ENCODE results near the gene C1QTNF1. TPM values are rescaled to one million over a fixed set of nuclear protein-coding genes. Genes with fewer than 3 reads are reported as not detected.

The C1QTNF1 gene
- total RNA-seq, 3 donors from 2014 or later (not counting 1 experiment from before 2014, with no cell fraction given) = 0.20 to 0.28 TPM; not detected in 1

DNA sequence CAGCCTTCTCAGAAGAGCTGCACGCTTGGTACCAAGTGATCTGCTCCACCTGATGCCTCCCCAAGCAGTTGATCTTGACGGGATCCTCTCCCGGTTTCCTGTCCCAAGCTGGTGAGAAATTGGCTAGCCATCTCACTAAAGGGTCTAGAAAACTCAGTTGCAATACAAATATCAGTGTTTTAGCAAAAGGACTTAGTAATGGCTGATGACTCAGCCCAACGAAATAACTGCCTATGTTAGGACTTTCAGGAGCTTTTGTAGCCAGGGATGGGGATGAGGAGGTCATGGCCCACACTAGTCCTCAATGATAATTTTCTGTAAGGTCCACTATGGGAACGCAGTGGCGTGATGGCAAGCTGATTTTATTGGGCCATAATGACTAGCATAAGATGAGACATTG lies 27.3 kb downstream of the C1QTNF1 start:
- DNase-seq (no peak), ATAC-seq (no peak)
- Histone ChIP-seq H3K27me3 (ENCODE audit: control insufficient read depth, insufficient read depth, low read length) (no peaks in the 10 kb centered on the region), H3K4me3 (ENCODE audit: low read length) (no peak overlapping the region), H3K9me3 (ENCODE audit: control insufficient read depth, insufficient read depth, low read length) (peaks cover 2% of the 10 kb centered on the region), H3K27ac (ENCODE audit: low read length) (no peak overlapping the region), H3K36me3 (ENCODE audit: control insufficient read depth, insufficient read depth, low read length) (no peaks in the 10 kb centered on the region), H3K4me1 (ENCODE audit: control insufficient read depth, insufficient read depth, low read length) (no peaks in the 10 kb centered on the region)
- TF ChIP-seq, protein P1, sequence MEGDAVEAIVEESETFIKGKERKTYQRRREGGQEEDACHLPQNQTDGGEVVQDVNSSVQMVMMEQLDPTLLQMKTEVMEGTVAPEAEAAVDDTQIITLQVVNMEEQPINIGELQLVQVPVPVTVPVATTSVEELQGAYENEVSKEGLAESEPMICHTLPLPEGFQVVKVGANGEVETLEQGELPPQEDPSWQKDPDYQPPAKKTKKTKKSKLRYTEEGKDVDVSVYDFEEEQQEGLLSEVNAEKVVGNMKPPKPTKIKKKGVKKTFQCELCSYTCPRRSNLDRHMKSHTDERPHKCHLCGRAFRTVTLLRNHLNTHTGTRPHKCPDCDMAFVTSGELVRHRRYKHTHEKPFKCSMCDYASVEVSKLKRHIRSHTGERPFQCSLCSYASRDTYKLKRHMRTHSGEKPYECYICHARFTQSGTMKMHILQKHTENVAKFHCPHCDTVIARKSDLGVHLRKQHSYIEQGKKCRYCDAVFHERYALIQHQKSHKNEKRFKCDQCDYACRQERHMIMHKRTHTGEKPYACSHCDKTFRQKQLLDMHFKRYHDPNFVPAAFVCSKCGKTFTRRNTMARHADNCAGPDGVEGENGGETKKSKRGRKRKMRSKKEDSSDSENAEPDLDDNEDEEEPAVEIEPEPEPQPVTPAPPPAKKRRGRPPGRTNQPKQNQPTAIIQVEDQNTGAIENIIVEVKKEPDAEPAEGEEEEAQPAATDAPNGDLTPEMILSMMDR (IDR thresholded peaks at IDR 0.05) = no peak
- Mint-ChIP-seq H3K36me3 (peaks cover 7% of the 10 kb centered on the region), H3K27ac (no peak overlapping the region), H3K27me3 (ENCODE audit: low read depth in 2 of 2) (peaks cover 7 to 12% of the 10 kb centered on the region in 2 donors), H3K9me3 (peaks cover 0 to 4% of the 10 kb centered on the region in 2 donors), H3K4me3 (no peak overlapping the region), H3K4me1 (peaks cover 0 to 1% of the 10 kb centered on the region in 2 donors)
- WGBS (ENCODE audit: insufficient coverage) = 86% methylated on average over 6 of the region's 6 CpGs
- intact Hi-C loops (cut with micrococcal nuclease) = no loop called here

DNA sequence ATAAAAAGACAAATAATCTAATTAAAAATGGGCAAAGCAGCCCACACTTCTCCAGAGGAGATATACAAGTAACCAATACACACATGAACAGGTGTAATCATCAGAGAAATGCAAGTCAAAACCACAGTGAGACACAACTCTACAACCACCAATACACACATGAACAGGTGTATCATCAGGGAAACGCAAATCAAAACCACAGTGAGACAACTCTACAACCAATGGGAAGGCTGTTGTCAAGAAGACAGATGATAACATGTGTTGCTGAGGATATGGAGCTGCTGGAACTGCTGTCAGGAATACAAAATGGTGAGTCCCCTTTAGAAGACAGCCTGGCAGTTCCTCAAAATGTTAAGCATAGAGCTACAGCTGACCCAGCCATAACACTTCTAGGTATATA lies 28.2 kb downstream of the C1QTNF1 start:
- Histone ChIP-seq H3K4me3 (ENCODE audit: low read length) (no peak overlapping the region), H3K36me3 (ENCODE audit: control insufficient read depth, insufficient read depth, low read length) (no peaks in the 10 kb centered on the region), H3K27ac (ENCODE audit: low read length) (no peak overlapping the region), H3K4me1 (ENCODE audit: control insufficient read depth, insufficient read depth, low read length) (peaks cover 5% of the 10 kb centered on the region), H3K27me3 (ENCODE audit: control insufficient read depth, insufficient read depth, low read length) (no peaks in the 10 kb centered on the region), H3K9me3 (ENCODE audit: control insufficient read depth, insufficient read depth, low read length) (peaks cover 2% of the 10 kb centered on the region)
- Mint-ChIP-seq H3K9me3 (peaks cover 0 to 4% of the 10 kb centered on the region in 2 donors), H3K36me3 (peaks cover 7% of the 10 kb centered on the region), H3K27ac (no peak overlapping the region), H3K27me3 (ENCODE audit: low read depth in 2 of 2) (peaks cover 7 to 12% of the 10 kb centered on the region in 2 donors), H3K4me1 (peaks cover 0 to 4% of the 10 kb centered on the region in 2 donors), H3K4me3 (no peak overlapping the region)
- no peak for DNase-seq
- intact Hi-C loops (cut with micrococcal nuclease) = no loop called here
- no peak for ATAC-seq
- TF ChIP-seq, protein P1 (IDR thresholded peaks at IDR 0.05) = no peak
- WGBS (ENCODE audit: insufficient coverage) = no CpG with 5 or more reads among the region's 1 CpG

DNA sequence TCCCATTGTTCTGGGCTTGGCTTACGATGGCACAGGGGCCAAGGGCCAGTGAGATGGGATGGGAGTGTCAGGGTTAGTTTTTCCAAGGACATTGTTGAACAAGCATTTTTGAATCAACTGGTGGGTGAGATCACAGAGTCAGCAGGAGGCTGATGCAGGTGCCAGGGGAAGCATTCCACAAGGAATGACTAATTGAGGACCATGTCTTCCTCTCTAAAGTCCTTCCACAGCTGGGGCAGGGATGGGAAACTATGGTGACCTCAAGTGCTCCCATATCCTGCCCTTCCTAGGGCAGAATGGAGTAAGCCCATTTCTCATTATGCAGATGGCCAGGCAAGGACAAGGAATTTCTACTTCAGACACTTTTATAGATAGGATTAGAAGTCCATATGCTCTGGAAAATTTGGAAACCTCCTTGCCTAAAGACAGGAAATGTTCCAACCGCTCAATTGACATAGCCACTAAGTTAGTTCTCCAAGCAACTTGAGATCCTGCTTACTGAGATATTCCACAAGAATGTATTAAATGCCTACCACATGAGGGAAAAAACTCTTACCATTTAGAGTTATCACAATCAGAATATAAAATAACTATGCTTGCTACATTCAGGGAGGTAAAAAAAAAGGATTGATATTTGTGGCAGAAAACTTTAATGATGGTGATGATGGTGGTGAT lies 29.4 kb downstream of the C1QTNF1 start:
- H3K27me3 ChIP-seq (ENCODE audit: control insufficient read depth, insufficient read depth, low read length) = no peaks in the 10 kb centered on the region
- no peak overlapping the region for H3K27ac Mint-ChIP-seq
- DNase-seq (no peak), ATAC-seq (no peak)
- intact Hi-C loops (cut with micrococcal nuclease) = no loop called here
- H3K4me3 Mint-ChIP-seq = no peak overlapping the region
- H3K4me1 Mint-ChIP-seq = peaks cover 9 to 15% of the 10 kb centered on the region in 2 donors
- no peak overlapping the region for H3K4me3 ChIP-seq (ENCODE audit: low read length)
- WGBS (ENCODE audit: insufficient coverage) = 87% methylated on average over 2 of the region's 2 CpGs
- TF ChIP-seq, protein P1 (IDR thresholded peaks at IDR 0.05) = no peak
- no peak overlapping the region for H3K27ac ChIP-seq (ENCODE audit: low read length)
- peaks cover 17% of the 10 kb centered on the region for H3K4me1 ChIP-seq (ENCODE audit: control insufficient read depth, insufficient read depth, low read length)
- H3K36me3 Mint-ChIP-seq = peaks cover 7% of the 10 kb centered on the region
- H3K36me3 ChIP-seq (ENCODE audit: control insufficient read depth, insufficient read depth, low read length) = no peaks in the 10 kb centered on the region
- H3K27me3 Mint-ChIP-seq (ENCODE audit: low read depth in 2 of 2) = peaks cover 7 to 12% of the 10 kb centered on the region in 2 donors
- peaks cover 2% of the 10 kb centered on the region for H3K9me3 ChIP-seq (ENCODE audit: control insufficient read depth, insufficient read depth, low read length)
- H3K9me3 Mint-ChIP-seq = peaks cover 3 to 4% of the 10 kb centered on the region in 2 donors
